Measurements from ENCODE around the gene ABCB4.

- TF ChIP-seq CTCF (IDR thresholded peaks at IDR 0.05; ENCODE audit: poor library complexity) (no peak), EZH2 (IDR thresholded peaks at IDR 0.05; ENCODE audit: borderline replicate concordance) (no peak), EZH2phosphoT487 (IDR thresholded peaks at IDR 0.05; ENCODE audit: low read depth, severe bottlenecking, unreplicated experiment) (no peak)
These were observed 70.8 kb downstream of the ABCB4 start for GRCh38 chr7:87404674-87405073.

Data from hepatocyte (in vitro differentiated cells).